ENCODE data around the gene TMEM89.

DNA sequence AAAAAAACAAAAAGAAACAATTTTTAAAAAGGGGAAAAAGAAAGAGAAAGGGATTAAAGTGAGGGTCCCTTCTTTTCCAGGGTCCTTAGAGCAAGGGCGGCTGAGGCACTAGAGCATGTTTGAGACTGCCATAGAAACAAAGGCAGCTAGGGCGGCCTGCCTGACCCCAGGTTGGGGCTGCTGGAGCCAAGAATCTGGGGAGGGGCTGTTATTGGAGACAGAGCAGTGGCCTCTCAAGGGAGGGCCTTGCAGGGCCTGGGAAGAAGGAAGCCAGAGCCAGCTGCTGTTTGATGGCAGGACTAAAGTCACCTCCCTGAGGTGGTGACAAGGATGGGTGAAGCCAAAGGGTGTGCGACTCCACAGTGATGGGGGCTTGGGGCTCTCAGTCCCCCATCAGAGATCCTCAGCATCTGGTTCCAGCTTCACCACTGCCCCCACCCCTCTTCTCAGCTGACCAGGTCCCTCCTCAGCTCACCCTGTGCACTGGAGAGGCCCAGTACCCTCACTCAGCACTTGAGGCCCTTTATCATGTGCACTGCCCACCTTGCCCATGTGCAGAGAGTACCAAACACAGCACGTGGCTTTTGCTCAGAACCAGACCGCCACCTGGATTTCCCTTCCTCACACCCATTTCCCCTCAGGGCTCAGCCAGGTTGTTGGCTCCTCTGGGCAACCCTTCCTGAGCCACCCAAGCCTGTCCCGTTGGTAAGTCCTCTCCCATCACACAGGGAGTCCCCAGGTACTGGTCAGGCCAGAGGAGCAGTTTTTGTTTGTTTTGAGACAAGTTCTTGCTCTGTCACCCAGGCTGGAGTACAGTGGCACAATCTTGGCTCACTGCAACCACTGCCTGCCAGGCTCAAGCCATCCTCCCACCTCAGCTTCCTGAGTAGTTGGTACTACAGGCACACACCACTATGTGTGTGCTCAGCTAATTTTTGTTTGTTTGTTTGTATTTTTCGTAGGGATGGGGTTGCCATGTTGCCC, 1.7 kb downstream of the TMEM89 start:
- TF ChIP-seq EZH2phosphoT487 (IDR thresholded peaks at IDR 0.05): no peak
- TF ChIP-seq, protein P1, sequence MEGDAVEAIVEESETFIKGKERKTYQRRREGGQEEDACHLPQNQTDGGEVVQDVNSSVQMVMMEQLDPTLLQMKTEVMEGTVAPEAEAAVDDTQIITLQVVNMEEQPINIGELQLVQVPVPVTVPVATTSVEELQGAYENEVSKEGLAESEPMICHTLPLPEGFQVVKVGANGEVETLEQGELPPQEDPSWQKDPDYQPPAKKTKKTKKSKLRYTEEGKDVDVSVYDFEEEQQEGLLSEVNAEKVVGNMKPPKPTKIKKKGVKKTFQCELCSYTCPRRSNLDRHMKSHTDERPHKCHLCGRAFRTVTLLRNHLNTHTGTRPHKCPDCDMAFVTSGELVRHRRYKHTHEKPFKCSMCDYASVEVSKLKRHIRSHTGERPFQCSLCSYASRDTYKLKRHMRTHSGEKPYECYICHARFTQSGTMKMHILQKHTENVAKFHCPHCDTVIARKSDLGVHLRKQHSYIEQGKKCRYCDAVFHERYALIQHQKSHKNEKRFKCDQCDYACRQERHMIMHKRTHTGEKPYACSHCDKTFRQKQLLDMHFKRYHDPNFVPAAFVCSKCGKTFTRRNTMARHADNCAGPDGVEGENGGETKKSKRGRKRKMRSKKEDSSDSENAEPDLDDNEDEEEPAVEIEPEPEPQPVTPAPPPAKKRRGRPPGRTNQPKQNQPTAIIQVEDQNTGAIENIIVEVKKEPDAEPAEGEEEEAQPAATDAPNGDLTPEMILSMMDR (IDR thresholded peaks at IDR 0.05): no peak
